Pons (tissue), 1 donor: Measurements from ENCODE around the gene NELL1.

Source experiments
- DNase-seq: peaks from one replicate; pipeline ENCODE4 v3.0.0-alpha.2; 2016; ENCODE audit warnings: low spot score

Gene NELL1

DNA sequence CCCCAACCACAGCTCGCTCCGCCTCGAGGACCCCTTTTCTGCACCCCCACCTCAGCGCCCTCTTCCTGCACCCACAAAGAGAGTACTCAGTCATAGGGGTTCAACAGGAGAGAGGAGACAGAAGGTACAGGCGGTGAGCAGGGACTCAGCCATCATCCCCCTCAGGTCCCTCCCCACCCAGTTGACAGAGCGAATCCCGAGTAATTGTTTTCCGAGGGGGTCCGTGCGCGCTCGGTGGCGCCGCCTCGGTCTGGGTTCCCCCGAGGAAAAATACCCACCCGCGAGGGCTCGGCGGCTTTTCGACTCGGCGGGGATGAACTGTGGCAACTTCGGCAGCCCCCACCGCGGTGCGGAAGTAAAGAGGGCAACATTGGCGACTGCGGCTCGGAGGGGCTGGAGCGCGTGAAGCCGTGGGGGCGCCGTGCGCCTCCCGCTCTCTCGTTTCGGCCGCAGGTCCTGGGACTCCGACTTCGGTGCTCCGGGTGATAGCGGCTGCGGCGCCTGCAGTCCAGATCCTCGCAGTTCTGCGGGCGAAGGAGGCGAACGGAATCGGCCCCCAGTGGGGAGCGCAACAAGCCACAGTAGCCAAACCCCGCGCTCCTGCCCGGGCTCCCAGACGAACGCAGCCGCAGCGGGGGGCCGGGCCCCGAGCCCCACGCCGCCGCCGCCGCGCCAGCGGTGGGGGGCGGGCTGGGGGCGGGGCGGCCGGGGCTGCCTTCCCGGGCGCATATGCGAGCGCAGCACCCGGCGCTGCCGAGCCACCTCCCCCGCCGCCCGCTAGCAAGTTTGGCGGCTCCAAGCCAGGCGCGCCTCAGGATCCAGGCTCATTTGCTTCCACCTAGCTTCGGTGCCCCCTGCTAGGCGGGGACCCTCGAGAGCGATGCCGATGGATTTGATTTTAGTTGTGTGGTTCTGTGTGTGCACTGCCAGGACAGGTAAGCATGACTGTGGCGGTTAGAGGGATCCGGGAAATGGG lies at the start of gene NELL1:
NELL1 (plus strand) TSS at position 743 of the 976 bp plus-strand sequence.
- DNase-seq, result no peak

GRCh38 chr11:20620988-20621387 lies 48.4 kb upstream of the NELL1 start:
- no peak for DNase-seq

DNA sequence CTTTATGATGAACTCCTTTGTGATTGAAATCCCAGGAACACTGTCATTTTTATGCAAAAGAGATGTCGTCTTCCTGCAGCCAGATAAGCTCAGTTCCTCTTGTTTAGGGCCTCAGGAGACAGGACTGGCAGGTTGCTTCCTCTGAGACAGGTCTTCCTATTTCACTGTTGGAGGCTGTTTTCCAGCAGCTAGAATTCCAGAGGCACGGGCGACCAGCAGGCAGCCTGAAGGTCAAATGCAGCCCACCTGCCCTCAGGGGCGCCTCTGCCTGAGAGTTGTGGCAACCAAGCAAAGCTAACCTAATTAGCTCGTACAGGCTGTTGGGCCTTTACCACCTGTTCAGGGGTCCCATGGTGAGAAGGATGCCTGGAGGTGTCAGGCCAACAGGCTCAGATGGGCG lies 47.7 kb upstream of the NELL1 start:
- no peak for DNase-seq

GRCh38 chr11:20623252-20623651 lies 46.1 kb upstream of the NELL1 start:
- no peak for DNase-seq

GRCh38 chr11:20626279-20626678 lies 43.1 kb upstream of the NELL1 start:
- no peak for DNase-seq

DNA sequence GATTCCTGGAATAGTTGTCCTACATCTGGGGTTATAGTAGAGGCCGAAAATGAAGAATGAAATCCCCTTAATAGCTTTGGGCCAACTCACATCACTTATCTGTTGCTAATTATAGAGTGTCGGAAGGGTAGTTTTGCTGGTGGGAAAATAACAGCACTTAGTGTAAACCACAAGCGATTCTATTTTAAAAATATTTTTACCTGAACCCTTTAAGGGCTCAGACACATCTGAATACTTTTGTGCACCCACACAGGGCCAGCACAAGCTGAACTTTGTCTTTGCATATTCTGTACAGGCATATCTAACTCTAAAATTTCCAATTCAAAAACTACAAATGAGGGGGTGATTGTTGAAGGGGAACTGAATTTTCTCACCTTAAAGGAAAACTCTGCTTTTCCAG lies 42.4 kb upstream of the NELL1 start:
- DNase-seq, result no peak

GRCh38 chr11:20627701-20628100 lies 41.7 kb upstream of the NELL1 start:
- no peak for DNase-seq

DNA sequence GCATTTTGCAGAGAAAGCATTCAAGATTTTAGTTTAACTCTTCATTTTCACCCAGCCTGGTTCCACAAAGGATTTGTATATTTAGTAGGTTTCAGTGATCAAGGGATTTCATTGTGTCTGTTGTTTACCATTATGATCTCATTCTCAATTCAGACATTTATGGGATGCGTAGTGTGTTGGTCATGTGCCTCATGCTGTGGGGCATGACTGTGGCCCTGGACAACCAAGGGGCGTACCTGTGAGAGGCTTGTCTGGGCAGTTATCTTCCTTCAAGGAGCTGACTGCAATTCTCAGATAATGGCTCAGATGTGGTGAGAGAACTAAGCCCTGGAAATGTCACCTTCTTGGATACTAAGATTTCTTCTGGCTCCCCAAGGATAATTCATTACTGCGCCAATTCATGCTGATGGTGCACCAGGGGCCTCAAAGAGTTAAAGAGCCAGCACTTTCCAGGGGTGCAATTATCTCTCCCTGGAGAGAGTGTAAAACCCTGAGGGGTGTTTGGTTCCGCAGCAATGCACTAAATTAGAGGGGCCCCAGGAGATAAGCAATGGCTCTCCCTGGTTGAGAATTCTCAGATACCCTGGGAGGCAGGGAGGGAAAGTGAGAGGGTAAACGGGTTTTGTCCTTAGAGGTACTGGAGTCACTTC lies 37.7 kb upstream of the NELL1 start:
- DNase-seq, result no peak

DNA sequence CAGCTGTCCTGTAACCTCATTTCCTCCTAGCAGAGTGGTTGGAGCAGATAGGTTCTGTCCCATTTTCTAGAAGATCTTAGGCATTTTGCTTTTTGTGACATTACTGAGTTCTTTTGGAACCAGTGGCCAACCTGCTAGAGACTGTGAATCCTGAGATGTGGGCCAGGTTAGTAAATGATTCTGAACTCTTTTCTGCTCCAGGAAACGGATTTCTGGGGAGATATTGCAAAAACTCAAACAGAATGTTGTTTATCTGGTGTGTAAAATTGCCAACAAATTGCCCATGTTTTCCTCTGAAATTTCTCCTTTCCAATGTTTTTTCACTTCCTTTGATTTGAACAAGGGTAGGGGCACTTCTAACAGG lies 37.2 kb upstream of the NELL1 start:
- DNase-seq, result no peak

DNA sequence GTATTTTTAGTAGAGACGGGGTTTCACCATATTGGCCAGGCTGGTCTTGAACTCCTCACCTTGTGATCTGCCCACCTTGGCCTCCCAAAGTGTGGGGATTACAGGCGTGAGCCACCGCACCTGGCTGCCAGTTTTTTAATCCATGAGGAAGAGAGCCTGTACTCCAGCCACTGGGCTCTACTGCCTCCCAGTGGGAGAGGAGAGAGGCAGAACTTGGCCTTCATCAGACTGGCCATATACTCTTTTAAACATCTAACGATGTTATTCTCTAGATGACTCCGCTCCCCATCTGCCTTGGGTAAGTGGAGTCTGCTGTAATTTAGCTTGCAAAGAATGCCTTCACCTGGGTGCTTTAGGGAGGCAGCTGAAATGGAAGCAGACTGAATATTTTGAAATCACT lies 35.3 kb upstream of the NELL1 start:
- no peak for DNase-seq

DNA sequence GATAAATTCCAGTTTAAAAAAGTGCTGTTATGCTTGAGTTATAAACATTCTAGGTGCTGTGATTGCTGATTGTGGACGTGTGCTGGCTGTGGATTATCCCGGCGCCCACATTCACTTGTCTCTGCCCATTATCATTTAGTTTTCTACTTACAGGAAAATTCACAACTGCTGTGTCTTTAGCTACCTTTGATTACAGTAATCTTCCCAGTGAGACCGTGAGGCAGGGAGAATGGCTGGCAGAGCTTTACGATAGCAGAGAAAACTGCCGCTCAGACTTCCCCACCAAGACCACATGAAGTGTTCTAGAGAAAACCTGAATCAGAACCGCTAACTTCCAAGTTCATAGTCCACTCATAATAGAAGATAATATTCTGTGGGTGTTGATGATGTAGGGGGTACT lies 34.6 kb upstream of the NELL1 start:
- no peak for DNase-seq

- no peak for DNase-seq
Measured at GRCh38 chr11:20638074-20638473, 31.3 kb upstream of the NELL1 start.

DNA sequence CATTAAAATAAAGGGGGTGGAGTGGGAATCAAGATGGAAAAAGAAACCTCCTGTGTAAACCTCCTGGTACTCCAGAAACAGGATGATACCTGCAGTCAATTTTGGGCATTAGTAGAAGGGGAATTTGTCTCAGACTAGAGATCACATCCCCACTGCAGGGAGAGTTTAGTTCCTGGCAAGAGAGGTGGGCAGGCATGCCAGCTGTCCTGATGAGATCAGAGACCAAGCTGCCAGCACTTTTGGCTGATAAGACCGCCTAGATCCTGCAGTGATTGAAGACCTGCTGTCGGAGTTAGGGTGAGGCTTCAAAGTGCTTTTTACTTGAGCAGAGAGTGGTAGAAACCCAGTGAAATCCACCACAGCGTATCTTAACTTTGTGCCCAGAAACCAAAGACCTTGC lies 29.7 kb upstream of the NELL1 start:
- DNase-seq, result no peak

GRCh38 chr11:20640401-20640800 lies 29.0 kb upstream of the NELL1 start:
- no peak for DNase-seq

DNA sequence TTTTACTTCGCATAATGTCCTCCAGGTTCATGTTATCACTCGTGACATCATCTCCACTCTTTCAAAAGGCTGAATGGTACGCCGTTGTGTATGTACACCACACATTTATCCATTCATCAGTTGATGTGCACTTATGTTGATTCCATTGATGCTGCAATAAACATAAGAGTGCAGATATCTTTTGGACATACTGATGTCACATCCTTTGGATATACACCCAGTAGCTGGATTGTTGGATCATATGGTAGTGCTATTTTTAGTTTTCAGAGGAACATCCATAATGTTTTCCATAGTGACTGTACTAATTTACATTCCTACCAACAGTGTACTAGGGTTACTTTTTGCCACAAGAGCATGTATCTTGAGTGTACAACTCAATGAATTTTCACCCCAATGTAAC lies 25.0 kb upstream of the NELL1 start:
- no peak for DNase-seq

DNA sequence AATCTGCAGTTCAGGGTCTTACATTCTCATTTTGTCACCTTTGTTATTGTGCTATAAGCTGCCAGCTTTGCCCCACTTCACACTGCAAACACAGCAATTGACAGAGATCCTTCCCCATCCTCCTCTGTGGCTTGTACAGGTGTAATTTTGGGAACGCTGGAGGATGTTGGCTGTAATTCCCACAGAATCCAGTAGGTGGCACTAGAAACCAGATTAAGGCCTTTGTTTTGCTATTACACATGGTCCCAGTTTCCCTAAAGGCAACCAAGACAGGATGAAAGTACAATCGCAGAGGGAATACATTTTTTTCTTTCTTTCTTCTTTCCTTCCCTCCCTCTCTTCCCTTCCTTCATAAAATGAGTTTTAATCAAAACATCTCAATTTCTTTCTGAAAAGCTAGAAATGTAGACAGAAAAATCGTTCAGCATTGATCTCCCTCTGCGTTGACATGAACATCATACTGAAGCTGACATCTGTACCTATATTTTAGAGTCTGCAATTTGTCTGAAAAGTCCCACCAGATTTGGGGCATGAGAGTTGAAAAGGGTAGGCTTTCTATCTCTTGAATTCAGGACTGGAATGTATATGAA lies 21.3 kb upstream of the NELL1 start:
- peak; percentile 65 for DNase-seq

DNA sequence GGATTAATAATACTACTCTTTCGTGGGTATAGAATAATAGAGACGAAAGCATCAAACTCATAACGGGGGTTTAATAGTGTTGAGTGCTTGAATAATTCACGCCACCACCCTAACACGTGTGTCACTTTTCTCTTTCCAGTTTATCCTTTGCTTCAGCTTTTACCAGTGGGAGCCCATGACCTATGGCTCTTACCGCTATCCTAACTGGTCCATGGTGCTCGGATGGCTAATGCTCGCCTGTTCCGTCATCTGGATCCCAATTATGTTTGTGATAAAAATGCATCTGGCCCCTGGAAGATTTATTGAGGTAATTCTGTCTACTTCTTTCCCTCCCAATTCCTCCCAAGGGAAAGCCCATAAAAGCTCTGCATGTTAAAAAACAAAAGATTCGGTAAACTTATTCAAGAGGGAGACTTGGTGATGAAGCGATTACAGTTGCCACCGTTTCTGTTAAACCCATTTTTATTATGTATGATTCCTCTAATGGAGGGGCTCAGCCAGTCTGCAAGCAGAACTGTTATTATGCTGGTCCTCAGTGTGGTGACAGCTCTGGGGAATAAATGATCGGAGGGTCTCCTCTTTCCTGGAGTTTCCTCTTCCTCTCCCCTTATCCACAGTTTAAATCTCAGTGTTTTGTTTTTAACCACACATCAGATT lies 17.1 kb upstream of the NELL1 start:
- no peak for DNase-seq

DNA sequence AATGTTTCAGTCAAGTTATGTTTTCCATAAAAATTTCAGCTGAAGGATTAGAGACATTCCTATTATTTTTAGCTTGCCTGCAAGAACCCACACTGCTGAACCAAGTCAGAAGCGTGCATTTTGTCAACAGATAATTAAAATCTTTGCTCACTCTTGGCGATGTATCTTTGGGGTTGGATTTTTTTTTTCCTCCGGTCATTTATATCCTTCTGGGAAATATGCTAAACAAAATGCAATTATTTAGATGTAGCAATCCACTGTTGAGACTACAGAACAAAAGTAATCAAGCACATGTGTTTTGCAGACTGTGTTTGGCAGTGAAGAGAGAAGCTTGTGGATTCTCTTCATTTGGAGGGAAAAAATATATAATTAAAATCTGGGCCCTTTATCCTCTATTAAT lies 15.3 kb upstream of the NELL1 start:
- no peak for DNase-seq

GRCh38 chr11:20656901-20657300 lies 12.5 kb upstream of the NELL1 start:
- no peak for DNase-seq

GRCh38 chr11:20658135-20658534 lies 11.3 kb upstream of the NELL1 start:
- DNase-seq, result no peak

DNA sequence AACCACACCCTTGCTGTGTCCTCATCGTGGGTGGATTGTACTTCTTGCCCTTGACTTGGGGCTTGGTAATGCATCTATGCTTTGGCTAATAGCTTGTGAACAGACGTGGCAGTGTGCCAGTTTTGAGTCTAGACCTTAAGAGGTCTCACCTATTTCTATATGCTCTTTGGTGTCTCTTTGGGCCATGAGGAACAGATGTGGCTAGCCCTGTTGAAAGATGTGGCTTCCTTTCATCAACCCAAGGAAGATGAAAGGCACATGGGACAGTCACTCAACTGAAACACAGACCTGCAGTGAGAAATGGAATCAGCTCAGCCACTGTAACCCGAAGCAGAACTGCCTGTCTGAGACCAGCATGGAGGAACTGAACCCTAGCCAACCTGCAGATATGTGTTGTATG lies 7.9 kb upstream of the NELL1 start:
- no peak for DNase-seq

DNA sequence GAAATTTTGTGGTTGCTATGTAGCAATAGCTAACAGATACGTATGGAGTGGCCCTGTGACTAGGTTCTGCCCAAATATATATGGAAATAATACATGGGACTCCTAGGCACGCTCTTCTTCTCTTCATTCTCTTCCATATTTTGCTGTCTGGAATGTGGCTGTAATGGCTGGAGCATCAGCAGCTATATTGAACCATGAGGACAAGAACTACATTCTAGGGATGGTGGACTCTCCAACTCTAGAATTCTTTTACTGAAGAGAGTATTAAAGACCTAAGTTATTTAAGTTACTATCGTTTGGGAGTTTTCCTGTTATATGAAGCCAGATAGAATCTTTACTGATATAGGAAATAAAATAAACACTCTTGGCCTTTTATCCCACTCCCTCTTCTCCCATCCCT lies 7.5 kb upstream of the NELL1 start:
- no peak for DNase-seq
